Stimulated activated CD4-positive, alpha-beta T cell treated with anti-CD3 and anti-CD28 coated beads, Interleukin-2, amount 100 ng/mL, for 4 hours (primary cell): Measurements from ENCODE around the gene DAPK2.

Source experiments
- DNase-seq: peaks from one replicate; pipeline ENCODE4 v3.0.0-alpha.2; 2020; ENCODE audit warnings: low read depth

DAPK2 gene

DNA sequence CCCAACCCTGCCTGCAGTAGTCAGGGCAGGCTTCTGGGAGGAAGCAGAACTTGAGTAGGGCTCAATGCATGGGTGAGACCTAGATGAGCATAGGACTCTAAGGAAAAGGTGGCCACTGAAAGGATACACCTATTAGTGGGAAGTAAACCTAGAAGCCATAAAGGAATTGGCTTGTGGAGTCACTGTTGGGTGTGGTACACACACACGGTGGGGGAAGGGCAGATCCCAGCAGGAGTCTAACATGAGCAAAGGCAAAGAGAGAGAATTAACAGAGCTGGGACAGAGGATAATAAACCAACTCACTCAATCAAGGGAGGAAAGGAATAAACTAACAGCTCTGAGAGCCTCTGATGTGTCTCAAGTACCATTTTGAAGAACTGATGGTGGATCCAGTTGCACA, 23.1 kb downstream of the DAPK2 start:
- no peak for DNase-seq

DNA sequence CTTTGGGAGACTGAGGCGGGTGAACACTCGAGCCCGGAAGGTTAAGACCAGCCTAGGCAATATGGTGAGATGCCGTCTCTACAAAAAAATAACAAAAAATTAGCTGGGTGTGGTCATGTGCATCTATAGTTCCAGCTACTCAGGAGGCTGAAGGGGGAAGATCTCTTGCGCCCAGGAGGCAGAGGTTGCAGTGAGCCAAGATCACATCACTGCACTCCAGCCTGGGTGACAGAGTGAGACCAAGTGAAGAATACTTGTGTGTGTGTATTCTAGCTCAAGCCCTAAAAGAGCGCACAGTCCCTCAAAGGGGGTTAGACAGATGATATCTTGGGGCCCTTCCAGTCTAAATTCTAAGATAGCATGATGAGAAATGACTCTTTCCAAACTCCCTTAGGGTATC, 23.7 kb downstream of the DAPK2 start:
- no peak for DNase-seq

DNA sequence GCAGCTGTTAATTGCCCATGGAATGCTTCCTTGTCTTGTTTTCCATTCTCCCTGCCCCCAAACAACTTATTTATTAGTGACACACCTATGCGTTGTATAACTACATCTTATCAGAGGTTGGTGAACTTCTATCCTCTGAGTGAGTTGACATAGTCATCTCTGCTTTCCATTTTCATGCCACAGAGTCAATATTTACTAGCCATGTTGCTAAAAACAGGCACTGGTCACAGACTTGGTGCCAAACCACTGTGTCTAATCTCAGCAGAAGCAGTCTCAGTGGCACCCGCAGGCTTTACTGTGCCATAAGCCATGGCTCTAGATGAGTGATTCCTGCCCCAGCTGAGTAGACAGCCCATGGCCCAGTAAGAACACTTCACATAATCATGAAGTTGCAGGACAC, 26.5 kb downstream of the DAPK2 start:
- no peak for DNase-seq

DNA sequence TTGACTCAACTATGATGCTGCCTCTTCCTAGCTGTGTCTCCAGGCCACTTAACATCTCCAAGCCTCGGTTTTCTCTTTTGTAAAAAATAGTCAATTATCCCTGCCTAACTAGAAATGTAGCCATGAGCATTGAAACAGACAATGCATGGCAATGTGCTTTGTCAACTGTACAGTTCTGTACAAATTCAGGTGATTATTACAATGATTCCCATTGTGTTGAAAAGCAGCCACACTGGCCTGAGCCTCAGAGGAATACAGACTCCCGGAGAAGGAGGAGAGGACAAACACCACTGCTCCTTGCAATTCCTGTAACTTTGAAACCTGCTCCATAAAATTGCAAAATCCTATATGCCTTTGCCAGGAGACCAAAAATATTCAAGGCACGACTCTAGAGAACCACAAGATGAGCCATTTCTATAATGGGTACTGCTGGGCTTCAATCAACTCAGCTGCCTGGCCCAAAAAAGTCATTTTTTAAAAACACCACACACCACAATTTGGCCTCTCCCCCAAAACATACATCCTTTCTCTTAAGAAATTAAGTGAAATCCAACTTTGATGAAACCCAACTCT, 28.6 kb downstream of the DAPK2 start:
- DNase-seq, result no peak

DNA sequence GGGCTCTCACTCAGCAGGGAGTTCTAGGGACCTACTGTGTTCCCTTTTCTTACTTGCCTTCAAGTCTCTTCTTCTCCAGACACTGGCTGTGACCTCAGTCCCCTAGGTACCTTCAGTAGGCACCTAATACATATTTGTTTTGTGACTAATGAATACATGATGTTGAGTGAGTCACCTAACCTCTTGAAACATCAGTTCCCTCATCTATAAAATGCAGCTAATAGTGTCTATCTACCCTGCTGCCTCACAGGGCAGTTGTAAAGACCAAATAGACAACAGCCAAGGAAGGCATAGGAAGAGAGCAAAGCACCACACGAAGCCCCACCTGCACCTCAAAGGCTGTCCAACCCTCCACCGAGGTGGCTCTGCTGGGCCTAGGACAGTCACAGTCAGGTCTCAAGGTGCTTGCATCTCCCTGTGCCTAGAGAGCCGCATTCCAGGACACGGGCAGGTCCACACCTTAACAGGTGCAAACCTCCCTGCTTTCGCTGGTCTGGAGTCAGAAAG, 29.1 kb downstream of the DAPK2 start:
- DNase-seq, result no peak

DNA sequence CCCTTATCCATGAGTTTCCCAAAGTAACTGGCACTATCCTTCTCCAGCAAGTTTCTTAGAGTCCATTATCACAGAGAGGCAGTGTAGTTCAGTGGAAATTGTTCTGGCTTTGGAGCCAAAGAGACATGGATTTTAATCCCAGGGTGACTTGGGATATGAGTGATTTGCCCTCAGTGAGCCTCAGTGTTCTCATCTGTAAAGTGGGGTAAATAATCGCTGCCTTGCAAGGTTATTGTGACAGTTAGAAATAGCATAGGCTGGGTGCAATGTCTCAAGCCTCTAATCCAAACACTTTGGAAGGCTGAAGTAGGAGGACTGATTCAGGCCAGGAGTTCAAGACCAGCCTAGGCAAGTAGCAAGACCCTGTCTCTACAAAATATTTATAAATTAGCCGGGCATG, 30.0 kb downstream of the DAPK2 start:
- DNase-seq, result no peak

DNA sequence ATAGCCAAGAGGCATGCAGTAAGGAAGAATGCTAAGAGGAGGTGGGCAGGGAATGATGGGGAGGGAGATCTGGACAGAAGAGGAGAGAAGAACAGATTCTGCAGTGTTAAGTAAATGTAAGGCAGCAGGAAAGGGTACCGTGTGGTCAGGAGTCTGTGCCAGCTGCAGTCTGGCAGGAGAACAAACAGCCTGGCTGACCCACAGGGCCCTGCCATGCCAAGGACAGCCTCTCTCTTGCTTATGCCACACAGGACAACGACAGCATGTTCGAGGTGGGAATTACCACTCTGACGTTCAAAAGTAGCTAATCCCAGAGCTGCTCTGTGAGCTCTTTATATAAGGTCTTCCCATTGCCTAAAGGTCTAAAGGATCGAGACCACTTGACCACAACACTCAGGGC, 31.3 kb downstream of the DAPK2 start:
- DNase-seq, result no peak

DNA sequence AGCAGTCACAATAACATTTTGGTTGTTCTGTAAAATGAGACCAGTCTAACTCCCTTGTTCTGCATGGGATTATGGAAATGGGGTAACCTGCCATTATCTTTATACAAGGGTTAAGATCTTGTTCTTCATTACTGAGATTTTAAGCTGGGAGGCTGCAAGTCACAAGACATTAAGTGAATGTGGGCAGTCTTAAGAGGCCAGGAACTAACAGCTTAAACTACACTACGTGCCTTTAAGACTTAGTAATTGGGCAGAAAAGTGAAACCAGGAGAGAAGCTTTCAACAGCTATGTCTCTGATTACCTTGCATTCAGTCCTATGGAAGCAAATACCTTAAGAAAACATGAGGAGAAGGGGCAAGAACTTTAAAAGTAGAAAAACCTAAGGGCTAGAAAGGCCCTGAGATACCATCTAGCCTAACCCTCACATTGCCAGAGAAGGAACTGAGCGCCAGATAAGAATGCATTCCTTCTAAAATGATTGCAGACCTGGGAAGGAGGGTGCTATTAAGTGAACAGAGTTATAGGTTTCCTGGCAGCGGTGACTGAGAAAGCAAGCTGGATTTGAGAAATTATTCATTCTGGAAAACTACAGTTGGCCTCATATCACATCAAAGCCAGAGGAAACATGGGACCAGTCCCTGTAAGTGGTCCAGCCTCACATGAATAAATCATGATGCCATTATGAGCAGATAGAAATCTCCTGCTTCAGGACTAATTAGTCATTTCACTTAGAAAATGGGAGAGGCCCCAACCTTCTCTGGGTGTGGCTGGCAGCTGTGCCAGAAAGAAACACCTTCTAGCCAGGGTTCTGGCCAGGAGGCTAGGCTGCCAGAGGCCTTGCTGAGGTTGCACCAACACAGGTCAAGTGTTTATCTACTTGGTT, 32.9 kb downstream of the DAPK2 start:
- DNase-seq, result no peak

DNA sequence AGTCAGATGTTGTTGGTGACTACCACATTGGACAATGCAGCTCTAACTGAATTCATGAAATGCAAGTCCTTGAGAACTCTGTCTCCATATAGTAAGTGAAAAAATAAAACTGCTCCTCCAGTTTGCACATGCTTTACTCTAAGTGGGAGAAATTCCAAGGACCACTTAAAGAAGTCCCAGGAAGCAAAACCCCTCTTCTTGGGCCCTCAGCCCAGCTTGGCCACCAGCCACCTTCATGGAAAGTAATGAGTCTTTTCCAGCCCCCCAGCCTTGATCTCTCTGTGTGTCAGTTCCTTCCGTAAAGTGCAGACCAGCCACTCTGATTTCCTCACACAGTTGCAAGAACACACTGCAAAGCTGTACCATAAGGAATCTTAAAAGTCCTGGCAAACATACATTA, 34.5 kb downstream of the DAPK2 start:
- DNase-seq, result no peak

DNA sequence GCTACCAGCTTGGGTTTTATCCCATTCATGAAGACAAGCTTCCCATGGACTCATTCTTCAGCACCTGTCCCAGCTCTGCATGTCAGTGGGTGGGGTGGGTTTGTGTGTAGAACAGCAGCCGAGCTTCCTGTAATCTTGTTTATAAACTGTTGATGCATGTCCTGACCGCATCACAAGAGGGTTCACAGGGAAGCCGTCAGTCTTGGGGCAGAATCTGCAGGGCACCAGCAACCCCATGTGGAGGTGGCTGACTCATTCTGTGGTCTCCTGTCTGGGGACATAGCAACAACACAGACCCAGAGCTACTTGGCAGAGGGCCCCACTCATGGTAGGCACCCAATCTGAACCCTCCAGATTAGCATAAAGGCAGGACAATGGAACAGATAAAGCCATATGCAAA, 35.6 kb downstream of the DAPK2 start:
- peak; percentile 70 for DNase-seq

DNA sequence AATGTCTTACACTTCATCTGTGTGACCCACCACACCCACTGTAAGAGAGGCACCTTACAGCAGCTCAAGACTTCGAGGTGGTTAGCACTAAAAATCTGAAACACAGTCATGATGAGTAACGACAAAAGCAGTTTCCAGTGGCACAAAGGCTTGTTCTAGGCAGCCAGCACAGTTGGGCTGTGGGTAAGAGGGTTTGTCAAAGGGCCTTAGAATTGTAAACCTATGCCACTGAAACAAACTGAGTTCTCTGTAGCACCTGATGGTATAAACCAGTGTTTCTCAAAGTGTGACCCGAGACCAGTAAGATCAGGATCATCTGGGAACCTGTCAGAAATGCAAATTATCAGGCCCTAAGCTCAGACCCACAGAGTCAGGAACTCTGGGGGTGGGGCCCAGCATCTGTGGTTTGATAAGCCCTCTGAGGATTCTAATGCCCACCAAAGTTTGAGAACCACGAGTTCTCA, 36.5 kb downstream of the DAPK2 start:
- DNase-seq, result peak; percentile 11

DNA sequence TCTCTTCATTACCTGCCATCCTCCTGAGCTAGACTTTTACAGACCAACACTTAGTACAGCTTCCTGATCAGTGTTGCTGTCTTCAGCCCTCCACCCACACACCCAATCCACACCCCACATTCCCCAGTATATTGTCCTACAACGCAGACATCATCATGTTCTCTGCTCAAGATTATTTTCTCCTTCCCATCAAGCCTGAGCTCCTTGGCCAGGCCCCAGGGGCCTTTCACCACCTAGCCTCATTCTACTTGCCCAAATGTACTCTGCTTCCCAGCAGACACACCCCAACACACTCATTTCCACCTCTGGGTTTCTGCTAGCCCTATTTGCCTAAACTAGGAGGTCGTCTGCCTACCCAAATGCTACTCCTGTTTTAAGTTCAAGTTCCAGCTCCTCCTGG, 37.0 kb downstream of the DAPK2 start:
- DNase-seq, result no peak

DNA sequence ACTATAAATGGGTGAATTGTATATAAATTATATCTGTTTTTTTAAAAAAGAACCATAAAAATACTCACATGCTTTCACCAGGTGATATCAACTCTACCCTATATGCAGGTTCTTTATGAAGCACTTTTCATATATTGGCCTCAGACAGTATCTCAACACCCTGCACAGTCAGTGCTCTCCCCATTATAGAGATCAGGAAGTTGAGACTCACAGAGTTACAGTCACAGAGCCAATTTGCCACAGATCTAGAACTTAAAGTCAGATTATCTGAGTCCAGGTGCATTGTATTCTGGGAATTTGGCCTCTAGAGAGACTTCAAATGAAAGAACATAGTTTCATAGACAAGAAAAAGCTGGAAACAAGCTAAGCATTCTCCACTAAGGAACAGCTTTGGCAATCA, 38.1 kb downstream of the DAPK2 start:
- DNase-seq, result no peak

DNA sequence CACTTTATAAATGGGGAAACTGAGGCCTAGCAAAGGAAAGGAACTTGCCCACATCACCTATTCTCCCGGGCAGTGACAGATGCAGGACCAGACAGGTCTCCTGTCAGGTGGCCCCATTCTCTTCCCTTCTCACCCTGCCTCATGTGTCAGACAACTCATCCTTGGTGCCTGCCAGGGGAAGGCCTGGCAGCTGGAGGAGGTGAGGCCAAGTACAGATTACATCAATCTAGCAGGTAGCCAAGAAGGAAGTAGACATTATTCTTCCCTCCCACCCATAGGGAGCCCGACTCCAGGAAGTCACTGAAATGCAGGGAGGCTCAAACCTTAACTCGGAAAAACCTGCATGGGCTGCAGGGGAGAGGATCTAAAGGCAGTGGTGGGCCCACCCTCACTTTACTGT, 39.6 kb downstream of the DAPK2 start:
- DNase-seq, result no peak

DNA sequence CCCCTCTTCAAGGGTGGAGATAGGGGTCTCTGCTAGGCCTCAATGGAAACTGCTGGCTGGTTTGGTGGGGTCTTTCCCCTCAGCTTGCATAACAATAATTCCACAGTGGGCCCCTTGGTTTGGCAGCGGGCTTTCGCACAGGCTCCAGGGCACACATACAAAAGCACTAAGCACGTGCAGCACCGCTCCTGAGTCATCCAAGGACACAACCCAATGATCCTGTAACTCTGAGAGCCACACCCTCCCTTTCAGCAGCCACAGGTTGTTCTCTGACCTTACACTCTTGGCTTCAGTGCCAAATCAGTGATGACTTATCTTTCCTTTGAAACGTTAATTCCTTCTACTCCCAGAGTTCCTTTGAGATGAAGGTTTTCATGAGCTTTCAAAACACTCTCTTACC, 41.7 kb downstream of the DAPK2 start:
- no peak for DNase-seq

DNA sequence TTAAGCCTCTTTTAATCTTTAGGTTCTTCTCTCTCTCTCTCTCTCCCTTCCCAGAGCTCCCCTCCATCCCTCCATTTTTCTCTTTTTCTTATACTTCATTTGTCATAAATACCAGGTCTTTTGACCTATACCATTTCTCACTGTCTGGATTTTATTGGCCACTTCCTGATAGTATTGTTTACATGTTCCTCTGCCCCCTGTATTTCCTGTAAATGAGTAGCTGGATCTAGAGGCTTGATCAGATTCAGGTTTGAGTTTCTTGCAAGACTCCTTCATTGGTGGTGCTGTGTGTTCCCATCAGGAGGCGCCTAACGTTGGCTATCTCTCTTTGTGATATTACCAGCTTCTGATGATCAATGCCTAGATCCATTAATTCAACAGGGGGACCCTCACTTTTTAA, 42.2 kb downstream of the DAPK2 start:
- DNase-seq, result no peak

DNA sequence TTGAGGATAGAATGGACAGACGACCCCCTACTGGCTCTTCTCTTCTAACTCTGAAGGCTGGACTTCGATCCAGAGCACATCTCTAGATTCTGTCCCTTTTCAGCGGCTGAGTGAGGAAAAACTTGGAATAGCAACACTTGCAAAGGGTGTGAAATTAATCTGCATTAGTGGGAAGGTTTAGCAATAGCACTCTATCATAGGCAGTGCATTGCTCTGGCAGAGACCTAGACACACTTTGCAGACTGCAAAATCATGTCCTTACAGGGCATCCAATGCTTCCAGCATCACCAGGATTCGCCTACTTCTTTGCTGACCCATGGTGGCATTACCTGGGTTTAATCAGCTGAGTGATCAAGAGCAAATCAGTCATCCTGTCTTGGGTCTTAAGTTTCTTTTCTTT, 43.1 kb downstream of the DAPK2 start:
- DNase-seq, result no peak

DNA sequence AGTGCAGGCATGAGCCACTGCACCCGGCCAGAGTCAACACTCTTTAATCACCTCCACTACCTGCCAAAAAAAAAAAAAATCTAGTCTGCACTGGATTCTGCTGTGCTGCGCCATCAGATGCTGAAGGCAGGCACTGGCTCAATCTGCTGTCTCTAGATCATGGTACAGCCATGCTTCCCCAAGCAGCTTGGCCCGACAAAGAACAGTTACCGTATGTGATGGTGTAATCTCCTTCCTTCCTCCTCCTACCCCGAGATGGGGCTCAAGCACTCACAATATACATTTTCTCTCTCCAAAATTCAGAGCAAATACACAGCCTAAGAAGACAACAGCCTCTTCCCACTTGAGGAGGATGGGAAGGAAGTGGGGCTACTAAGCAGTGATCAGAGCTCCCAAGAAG, 45.1 kb downstream of the DAPK2 start:
- DNase-seq, result no peak

DNA sequence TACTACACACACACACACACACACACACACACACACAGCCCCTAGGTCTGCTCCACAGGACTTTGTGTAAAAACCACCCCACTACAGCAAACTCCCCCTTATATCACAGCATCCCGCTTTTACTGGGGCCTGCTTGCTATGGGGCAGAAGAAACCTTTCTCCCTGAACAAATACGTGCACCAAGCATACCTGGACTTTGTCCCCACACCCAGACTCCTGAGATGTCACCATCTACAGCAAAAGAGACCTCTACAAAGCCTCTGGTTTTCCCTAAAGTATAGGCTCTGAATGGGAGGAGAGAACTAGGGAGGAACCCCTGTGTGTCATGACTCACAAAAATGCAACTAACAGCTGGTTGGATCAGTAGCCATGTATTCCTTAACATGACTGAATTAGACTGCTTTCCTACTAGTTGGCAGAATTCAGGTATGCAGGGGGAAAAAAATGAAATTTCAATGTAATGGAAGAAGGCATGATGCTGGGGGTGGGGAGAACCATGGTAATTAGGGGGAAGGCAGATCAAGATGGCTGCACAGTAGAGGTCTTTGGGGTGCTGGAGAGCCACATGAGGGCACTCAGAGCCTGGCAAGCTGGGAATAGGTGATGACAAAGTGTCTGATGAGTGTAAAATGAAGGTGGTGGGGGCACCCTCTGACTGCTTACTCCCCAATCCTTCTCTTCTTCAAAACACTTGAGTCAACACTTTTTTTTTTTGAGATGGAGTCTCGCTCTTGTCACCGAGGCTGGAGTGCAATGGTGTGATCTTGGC, 45.9 kb downstream of the DAPK2 start:
- DNase-seq, result no peak

DNA sequence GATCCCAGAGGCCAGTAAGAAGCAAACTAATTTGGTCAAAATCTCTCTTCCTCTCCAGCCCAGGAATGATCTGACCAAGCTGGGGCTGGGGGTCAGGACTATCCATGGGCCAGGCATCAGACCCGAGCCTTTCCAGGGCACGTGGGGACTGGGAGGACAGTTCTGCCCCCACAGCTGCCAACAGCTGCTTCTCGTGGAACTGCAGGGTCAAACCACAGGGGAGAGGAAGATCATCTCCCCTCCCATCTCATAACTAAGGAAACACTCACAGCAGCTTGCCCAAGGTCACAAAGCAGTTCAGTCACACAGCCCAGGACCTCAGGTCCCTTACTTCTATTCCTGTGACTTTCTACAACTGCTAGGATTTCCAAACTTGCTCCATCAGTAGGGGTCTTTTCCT, 47.1 kb downstream of the DAPK2 start:
- DNase-seq, result no peak

DNA sequence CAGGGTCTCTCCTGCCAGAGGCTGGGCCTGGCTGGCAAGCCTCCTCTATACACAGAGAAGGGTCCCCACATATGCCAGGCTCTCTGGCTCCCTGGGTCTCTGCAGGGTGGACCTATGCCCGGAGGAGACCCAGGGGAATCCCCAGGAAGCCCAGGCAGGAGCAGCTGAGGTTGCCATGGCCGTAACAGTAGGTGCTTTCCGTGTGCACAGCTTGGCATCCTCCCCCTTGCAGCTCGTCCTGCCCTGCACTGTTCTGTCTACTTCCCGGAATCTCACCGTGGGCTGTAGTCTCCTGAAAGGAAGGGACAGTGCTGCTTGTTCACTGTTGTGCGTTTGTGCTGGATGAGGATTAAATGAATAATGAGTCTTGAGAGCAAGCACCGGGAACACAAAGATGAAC, 47.8 kb downstream of the DAPK2 start:
- no peak for DNase-seq

DNA sequence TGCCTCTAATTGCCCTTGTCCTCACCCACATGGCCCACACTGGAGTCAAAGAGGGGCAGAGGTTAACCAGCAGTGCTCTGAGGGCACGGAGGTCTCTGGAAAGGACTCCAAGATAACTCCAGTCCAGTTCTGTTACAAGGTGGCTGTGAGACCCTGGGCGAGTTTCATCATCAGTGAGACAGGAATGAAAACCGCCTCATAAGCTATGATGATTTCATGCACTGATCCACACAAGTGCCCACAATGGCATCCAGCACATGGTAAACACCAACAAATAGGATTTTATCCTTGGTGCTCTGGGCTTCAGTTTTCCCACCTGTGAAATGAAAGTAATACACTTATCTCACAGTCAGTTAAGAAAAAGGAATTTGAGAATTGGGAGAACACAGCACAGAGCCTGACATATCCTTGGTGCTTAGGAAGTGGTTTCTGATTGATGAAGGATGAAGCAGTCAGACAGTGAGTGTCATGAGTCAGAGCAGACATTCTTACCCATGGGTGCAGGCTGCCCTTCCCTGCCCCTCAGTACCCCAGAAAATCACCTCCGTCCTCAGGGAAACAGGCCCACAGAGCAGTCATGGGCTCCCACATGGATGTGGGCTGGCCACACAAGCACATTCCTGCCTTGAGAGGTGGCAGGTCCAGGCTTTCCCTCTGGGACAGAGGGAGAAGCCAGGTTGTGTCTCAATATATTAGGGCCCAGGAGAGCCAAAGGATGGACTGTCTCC, 48.4 kb downstream of the DAPK2 start:
- DNase-seq, result no peak
